Measurements from ENCODE around the gene TMEM14A. TPM values are rescaled to one million over a fixed set of nuclear protein-coding genes. Genes with fewer than 3 reads are reported as not detected.

Gene TMEM14A
- total RNA-seq, 1 experiment from 2014 or later = 45.6 TPM

- no peak for ATAC-seq
- CTCF ChIA-PET = interaction anchor here (0.8 to 1.0 kb wide), 2 partner anchors 250 to 257 kb away, joined by 3 to 7 read pairs; no protein-coding TSS in a partner anchor
These were observed 5.8 kb upstream of the TMEM14A start for GRCh38 chr6:52664991-52665686.

GRCh38 chr6:52666071-52666470 lies 4.8 kb upstream of the TMEM14A start:
- ATAC-seq = no peak
- BruUV-seq (replicated peaks) = no TSS peak
- Histone ChIP-seq H3K36me3 (ENCODE audit: control insufficient read depth, insufficient read depth, low read length) (peaks cover 5% of the 10 kb centered on the region), H3K4me3 (ENCODE audit: low read depth in 2 of 2, low read length in 2 of 2) (peak overlapping the region in 1 of 2 experiments; percentile 84; a peak in 2 of 4 replicates), H3K9me3 (ENCODE audit: control insufficient read depth, insufficient read depth, low read depth, low read length) (no peaks in the 10 kb centered on the region), H3K27ac (ENCODE audit: low read length) (peak overlapping the region; percentile 92), H3K27me3 (ENCODE audit: control insufficient read depth, insufficient read depth, low read length) (no peaks in the 10 kb centered on the region), H3K4me1 (ENCODE audit: control insufficient read depth, insufficient read depth, low read length) (peaks cover 19% of the 10 kb centered on the region)
- TF ChIP-seq, protein P1, sequence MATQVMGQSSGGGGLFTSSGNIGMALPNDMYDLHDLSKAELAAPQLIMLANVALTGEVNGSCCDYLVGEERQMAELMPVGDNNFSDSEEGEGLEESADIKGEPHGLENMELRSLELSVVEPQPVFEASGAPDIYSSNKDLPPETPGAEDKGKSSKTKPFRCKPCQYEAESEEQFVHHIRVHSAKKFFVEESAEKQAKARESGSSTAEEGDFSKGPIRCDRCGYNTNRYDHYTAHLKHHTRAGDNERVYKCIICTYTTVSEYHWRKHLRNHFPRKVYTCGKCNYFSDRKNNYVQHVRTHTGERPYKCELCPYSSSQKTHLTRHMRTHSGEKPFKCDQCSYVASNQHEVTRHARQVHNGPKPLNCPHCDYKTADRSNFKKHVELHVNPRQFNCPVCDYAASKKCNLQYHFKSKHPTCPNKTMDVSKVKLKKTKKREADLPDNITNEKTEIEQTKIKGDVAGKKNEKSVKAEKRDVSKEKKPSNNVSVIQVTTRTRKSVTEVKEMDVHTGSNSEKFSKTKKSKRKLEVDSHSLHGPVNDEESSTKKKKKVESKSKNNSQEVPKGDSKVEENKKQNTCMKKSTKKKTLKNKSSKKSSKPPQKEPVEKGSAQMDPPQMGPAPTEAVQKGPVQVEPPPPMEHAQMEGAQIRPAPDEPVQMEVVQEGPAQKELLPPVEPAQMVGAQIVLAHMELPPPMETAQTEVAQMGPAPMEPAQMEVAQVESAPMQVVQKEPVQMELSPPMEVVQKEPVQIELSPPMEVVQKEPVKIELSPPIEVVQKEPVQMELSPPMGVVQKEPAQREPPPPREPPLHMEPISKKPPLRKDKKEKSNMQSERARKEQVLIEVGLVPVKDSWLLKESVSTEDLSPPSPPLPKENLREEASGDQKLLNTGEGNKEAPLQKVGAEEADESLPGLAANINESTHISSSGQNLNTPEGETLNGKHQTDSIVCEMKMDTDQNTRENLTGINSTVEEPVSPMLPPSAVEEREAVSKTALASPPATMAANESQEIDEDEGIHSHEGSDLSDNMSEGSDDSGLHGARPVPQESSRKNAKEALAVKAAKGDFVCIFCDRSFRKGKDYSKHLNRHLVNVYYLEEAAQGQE (IDR thresholded peaks at IDR 0.05; ENCODE audit: insufficient read depth in 1 of 2, low read depth in 2 of 2, low read length in 1 of 2) = no peak
- TF ChIP-seq SIN3A (IDR thresholded peaks at IDR 0.05; ENCODE audit: borderline replicate concordance, insufficient read depth, low read depth, low read length) (no peak), TCF7L2 (IDR thresholded peaks at IDR 0.05; ENCODE audit: low read depth, low read length) (no peak), POLR2AphosphoS5 (IDR thresholded peaks at IDR 0.05; ENCODE audit: low read depth, low read length) (no peak)
- TF ChIP-seq, protein P2, sequence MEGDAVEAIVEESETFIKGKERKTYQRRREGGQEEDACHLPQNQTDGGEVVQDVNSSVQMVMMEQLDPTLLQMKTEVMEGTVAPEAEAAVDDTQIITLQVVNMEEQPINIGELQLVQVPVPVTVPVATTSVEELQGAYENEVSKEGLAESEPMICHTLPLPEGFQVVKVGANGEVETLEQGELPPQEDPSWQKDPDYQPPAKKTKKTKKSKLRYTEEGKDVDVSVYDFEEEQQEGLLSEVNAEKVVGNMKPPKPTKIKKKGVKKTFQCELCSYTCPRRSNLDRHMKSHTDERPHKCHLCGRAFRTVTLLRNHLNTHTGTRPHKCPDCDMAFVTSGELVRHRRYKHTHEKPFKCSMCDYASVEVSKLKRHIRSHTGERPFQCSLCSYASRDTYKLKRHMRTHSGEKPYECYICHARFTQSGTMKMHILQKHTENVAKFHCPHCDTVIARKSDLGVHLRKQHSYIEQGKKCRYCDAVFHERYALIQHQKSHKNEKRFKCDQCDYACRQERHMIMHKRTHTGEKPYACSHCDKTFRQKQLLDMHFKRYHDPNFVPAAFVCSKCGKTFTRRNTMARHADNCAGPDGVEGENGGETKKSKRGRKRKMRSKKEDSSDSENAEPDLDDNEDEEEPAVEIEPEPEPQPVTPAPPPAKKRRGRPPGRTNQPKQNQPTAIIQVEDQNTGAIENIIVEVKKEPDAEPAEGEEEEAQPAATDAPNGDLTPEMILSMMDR (IDR thresholded peaks at IDR 0.05) = no peak
- intact Hi-C loops (cut with micrococcal nuclease; ENCODE audit: unreplicated experiment) = loop anchor here (10.0 kb wide), 1 partner anchor 381 kb away; the partner anchor contains the start of gene MCM3
- ChIA-PET POLR2A (no interaction called here), CTCF (no interaction called here)
- no peak for DNase-seq (ENCODE audit: low read depth, low spot score)
- in situ Hi-C loops (cut with HindIII; ENCODE audit: low pct_unique_long_range_greater_than_20kb, low sequenced_read_pairs) = no loop called here

More at GRCh38 chr6:52664991-52665686, 5.8 kb upstream of the TMEM14A start:
- no peaks in the 10 kb centered on the region for H3K27me3 ChIP-seq (ENCODE audit: control insufficient read depth, insufficient read depth, low read length)
- H3K9me3 ChIP-seq (ENCODE audit: control insufficient read depth, insufficient read depth, low read depth, low read length) = no peaks in the 10 kb centered on the region
- no peak for DNase-seq (ENCODE audit: low read depth, low spot score)
- peak overlapping the region; percentile 82 to 84 for H3K4me3 ChIP-seq (ENCODE audit: low read depth in 2 of 2, low read length in 2 of 2)
- peaks cover 5% of the 10 kb centered on the region for H3K36me3 ChIP-seq (ENCODE audit: control insufficient read depth, insufficient read depth, low read length)
- in situ Hi-C loops (cut with HindIII; ENCODE audit: low pct_unique_long_range_greater_than_20kb, low sequenced_read_pairs) = no loop called here
- intact Hi-C loops (cut with micrococcal nuclease; ENCODE audit: unreplicated experiment) = loop anchor here (5.0 to 10.0 kb wide), 2 partner anchors 68 to 380 kb away; partner anchors contain the start of gene MCM3
- POLR2A ChIA-PET = interaction anchor here (0.5 to 0.7 kb wide), 2 partner anchors 72 to 296 kb away, joined by 3 read pairs; no protein-coding TSS in a partner anchor
- TF ChIP-seq TCF7L2 (IDR thresholded peaks at IDR 0.05; ENCODE audit: low read depth, low read length) = no peak
- TF ChIP-seq, protein P2 (IDR thresholded peaks at IDR 0.05) = no peak
- TF ChIP-seq, protein P1 (IDR thresholded peaks at IDR 0.05; ENCODE audit: insufficient read depth in 1 of 2, low read depth in 2 of 2, low read length in 1 of 2) = no peak
- TF ChIP-seq SIN3A (IDR thresholded peaks at IDR 0.05; ENCODE audit: borderline replicate concordance, insufficient read depth, low read depth, low read length) = no peak
- TF ChIP-seq POLR2AphosphoS5 (IDR thresholded peaks at IDR 0.05; ENCODE audit: low read depth, low read length) = no peak
- no TSS peak for BruUV-seq (replicated peaks)
- H3K27ac ChIP-seq (ENCODE audit: low read length) = peak overlapping the region; percentile 92
- peaks cover 17% of the 10 kb centered on the region for H3K4me1 ChIP-seq (ENCODE audit: control insufficient read depth, insufficient read depth, low read length)
